HCT116 (cell line): ENCODE measurements around the gene RBM38.

Experiments
- CEBPB ChIP-seq: IDR thresholded peaks from 2 replicates; pipeline ENCODE4 v1.6.1; 2012; ENCODE audit warnings: low read depth
- ELF1 ChIP-seq: IDR thresholded peaks from 2 replicates; pipeline ENCODE4 v1.6.1; 2012; ENCODE audit warnings: low read depth, borderline replicate concordance
- EZH2 ChIP-seq: fragments of 200-600 bp; sonication (generic); IDR thresholded peaks from 2 replicates; pipeline ENCODE4 v1.6.1; 2017; ENCODE audit warnings: antibody characterized with exemption, mixed run types
- FOSL1 ChIP-seq: IDR thresholded peaks from 2 replicates; pipeline ENCODE4 v1.6.1; 2012; ENCODE audit warnings: low read depth
- JUND ChIP-seq: IDR thresholded peaks from 2 replicates; pipeline ENCODE4 v1.6.1; 2012
- POLR2A ChIP-seq: IDR thresholded peaks from 2 replicates; pipeline ENCODE4 v1.7.0; 2011; ENCODE audit warnings: borderline replicate concordance; ENCODE audit not compliant: insufficient read depth, insufficient read length; ENCODE audit errors: extremely low read depth
- POLR2AphosphoS5 ChIP-seq: IDR thresholded peaks from 2 replicates; pipeline ENCODE4 v1.6.1; 2011; ENCODE audit warnings: mild to moderate bottlenecking, low read depth, low read length, moderate library complexity
- RAD21 ChIP-seq: IDR thresholded peaks from 2 replicates; pipeline ENCODE4 v1.6.1; 2012; ENCODE audit warnings: low read depth, mild to moderate bottlenecking
- TCF7L2 ChIP-seq: IDR thresholded peaks from 2 replicates; pipeline ENCODE4 v1.7.0; 2011; ENCODE audit warnings: borderline replicate concordance, inconsistent platforms; ENCODE audit not compliant: insufficient read depth, insufficient read length; ENCODE audit errors: extremely low read depth
- ZNF274 ChIP-seq: fragments of 200-500 bp; sonication (Bioruptor generic); IDR thresholded peaks from 2 replicates; pipeline ENCODE4 v1.6.1; 2014; ENCODE audit warnings: mild to moderate bottlenecking, low read depth, low read length, inconsistent platforms
- TF ChIP-seq, protein P1 (sequence below), 3 experiments: fragments of 200-600 bp in 1 of 3; sonication (generic) in 1 of 3; IDR thresholded peaks in 2 of 3; conservative IDR thresholded peaks in 1 of 3; 2 replicates each; pipeline ENCODE4 v1.5.1; 2012 to 2017; ENCODE audit warnings: low read depth in 2 of 3, low read length in 2 of 3, antibody characterized with exemption in 1 of 3, borderline replicate concordance in 1 of 3, control low read depth in 1 of 3, mild to moderate bottlenecking in 1 of 3, mixed read lengths in 1 of 3, mixed run types in 1 of 3, moderate library complexity in 1 of 3; ENCODE audit not compliant: insufficient read depth in 1 of 3
- TF ChIP-seq, protein P2 (sequence below): IDR thresholded peaks from 2 replicates; pipeline ENCODE4 v1.6.1; 2011; ENCODE audit warnings: mild to moderate bottlenecking, low read length, moderate library complexity; ENCODE audit not compliant: insufficient replicate concordance; ENCODE audit errors: extremely low read depth
- TF ChIP-seq, protein P3 (sequence below): IDR thresholded peaks from 2 replicates; pipeline ENCODE4 v1.6.1; 2012

DNA sequence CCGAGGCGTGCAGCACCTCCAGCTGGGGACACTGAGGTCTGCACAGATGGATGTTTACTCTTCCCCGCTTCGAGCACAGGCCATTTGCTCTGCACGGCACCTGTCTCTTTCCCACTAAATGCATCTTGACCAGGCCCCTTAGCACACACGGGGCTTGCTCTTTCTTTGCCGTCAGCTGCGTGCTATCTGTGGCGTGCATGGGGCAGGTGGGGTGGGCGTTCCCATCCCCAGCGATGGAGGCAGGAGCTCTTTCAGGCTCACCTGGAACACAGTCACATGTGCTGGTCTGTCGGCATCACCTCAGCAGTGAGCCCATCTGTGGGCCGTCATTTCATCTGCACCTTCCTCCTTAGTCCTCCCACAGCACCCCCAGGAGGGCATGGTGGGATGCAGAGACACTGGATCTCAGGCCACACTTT lies 35.1 kb downstream of the RBM38 start:
- TF ChIP-seq, protein P1, sequence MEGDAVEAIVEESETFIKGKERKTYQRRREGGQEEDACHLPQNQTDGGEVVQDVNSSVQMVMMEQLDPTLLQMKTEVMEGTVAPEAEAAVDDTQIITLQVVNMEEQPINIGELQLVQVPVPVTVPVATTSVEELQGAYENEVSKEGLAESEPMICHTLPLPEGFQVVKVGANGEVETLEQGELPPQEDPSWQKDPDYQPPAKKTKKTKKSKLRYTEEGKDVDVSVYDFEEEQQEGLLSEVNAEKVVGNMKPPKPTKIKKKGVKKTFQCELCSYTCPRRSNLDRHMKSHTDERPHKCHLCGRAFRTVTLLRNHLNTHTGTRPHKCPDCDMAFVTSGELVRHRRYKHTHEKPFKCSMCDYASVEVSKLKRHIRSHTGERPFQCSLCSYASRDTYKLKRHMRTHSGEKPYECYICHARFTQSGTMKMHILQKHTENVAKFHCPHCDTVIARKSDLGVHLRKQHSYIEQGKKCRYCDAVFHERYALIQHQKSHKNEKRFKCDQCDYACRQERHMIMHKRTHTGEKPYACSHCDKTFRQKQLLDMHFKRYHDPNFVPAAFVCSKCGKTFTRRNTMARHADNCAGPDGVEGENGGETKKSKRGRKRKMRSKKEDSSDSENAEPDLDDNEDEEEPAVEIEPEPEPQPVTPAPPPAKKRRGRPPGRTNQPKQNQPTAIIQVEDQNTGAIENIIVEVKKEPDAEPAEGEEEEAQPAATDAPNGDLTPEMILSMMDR (IDR thresholded peaks at IDR 0.05 in 2 of 3, conservative IDR thresholded peaks at IDR 0.05 in 1 of 3; ENCODE audit: borderline replicate concordance in 1 of 3, insufficient read depth in 1 of 3, low read depth in 2 of 3, low read length in 2 of 3), result 0 out of 6 replicates have a peak, but pooled peaks of 1 of the 3 experiments have one; percentile 21
- TF ChIP-seq, protein P2, sequence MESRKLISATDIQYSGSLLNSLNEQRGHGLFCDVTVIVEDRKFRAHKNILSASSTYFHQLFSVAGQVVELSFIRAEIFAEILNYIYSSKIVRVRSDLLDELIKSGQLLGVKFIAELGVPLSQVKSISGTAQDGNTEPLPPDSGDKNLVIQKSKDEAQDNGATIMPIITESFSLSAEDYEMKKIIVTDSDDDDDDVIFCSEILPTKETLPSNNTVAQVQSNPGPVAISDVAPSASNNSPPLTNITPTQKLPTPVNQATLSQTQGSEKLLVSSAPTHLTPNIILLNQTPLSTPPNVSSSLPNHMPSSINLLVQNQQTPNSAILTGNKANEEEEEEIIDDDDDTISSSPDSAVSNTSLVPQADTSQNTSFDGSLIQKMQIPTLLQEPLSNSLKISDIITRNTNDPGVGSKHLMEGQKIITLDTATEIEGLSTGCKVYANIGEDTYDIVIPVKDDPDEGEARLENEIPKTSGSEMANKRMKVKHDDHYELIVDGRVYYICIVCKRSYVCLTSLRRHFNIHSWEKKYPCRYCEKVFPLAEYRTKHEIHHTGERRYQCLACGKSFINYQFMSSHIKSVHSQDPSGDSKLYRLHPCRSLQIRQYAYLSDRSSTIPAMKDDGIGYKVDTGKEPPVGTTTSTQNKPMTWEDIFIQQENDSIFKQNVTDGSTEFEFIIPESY, result no peak
- no peak for TF ChIP-seq POLR2A
- no peak for TF ChIP-seq FOSL1
- TF ChIP-seq ZNF274, result no peak
- TF ChIP-seq JUND, result no peak
- no peak for TF ChIP-seq TCF7L2
- TF ChIP-seq ELF1, result no peak
- TF ChIP-seq POLR2AphosphoS5, result no peak
- TF ChIP-seq CEBPB, result no peak
- TF ChIP-seq, protein P3, sequence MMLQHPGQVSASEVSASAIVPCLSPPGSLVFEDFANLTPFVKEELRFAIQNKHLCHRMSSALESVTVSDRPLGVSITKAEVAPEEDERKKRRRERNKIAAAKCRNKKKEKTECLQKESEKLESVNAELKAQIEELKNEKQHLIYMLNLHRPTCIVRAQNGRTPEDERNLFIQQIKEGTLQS, result no peak
- TF ChIP-seq EZH2, result no peak
- TF ChIP-seq RAD21, result no peak
